Measurements from ENCODE around the gene GRAMD1B.

GRAMD1B gene

DNA sequence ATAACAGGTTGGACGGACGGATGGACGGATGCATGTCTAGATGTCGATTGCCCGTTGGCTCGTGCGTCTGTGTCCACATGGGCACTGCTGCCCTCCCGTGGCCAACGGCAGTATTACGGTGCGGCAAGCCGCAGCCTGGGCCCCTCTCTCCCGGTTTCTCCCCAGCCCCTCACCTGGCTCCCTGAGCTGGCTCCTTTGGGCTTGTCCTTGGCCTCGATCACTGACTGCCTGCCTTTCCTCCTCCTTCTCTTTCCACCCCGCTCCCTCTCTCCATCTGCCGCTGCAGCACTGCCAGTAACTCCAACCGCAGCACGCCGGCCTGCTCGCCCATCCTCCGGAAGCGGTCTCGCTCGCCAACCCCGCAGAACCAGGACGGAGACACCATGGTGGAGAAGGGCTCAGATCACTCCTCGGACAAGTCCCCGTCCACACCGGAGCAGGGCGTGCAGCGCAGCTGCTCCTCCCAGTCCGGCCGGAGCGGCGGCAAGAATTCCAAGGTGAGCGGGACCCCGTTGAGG lies 147.1 kb downstream of the GRAMD1B start:
- no peak for FAIRE-seq
- peak; percentile 85 for DNase-seq (ENCODE audit: insufficient read length, low spot score)
- TF ChIP-seq, protein P1, sequence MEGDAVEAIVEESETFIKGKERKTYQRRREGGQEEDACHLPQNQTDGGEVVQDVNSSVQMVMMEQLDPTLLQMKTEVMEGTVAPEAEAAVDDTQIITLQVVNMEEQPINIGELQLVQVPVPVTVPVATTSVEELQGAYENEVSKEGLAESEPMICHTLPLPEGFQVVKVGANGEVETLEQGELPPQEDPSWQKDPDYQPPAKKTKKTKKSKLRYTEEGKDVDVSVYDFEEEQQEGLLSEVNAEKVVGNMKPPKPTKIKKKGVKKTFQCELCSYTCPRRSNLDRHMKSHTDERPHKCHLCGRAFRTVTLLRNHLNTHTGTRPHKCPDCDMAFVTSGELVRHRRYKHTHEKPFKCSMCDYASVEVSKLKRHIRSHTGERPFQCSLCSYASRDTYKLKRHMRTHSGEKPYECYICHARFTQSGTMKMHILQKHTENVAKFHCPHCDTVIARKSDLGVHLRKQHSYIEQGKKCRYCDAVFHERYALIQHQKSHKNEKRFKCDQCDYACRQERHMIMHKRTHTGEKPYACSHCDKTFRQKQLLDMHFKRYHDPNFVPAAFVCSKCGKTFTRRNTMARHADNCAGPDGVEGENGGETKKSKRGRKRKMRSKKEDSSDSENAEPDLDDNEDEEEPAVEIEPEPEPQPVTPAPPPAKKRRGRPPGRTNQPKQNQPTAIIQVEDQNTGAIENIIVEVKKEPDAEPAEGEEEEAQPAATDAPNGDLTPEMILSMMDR (IDR thresholded peaks at IDR 0.05; ENCODE audit: insufficient read depth, missing control alignments), result peak; percentile 70

DNA sequence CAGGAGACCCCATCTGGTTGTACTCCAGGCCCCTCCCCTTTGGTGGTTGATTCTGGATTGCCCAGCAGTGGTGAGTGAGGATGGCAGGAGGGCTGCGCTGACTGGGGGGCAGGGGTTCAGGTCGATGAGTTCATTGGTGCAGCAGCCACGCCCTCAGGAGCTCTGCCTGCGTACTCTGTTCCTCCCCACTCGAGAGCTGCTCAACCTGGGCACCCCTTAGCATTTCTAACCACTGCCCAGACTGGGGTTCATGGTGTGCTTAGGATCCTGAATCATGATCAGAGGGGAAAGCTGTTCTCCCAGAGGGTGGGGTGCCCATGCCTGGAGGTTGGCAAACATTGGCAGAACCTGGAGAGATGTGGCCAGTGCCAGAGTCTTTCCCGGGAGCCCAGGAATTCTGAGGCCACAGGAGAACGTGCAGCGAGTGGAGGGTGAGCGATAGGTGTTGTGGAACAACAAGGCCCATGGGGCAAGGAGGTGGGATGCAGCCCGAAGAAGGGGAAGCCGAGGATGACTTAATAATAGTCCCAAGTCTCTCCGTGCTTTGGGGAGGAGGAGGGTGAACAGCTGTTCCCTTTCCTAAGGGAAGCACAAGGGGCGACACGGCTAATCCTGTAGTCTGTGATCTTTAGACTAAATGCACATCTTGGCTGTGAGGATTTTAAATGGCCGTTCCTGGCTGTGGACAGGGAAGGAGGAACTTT lies 148.9 kb downstream of the GRAMD1B start:
- TF ChIP-seq, protein P1 (IDR thresholded peaks at IDR 0.05; ENCODE audit: insufficient read depth, missing control alignments), result no peak
- FAIRE-seq (no peak), DNase-seq (ENCODE audit: insufficient read length, low spot score) (no peak)

DNA sequence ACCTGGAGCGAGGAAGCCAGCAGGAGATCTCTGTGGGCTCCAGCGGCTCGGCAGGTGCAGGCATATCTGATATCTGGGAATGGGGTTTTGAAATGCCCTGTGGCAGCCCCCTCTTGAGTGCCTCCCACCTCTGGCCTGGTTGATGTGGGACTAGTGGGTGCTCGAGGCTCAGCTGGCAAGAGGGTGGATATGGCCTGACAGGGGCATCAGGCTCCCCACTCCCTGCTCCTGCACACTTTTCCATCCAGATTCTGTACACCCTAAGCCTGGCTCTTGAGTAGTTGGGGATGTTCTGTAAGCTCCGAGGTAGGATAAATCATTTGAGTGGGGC lies 149.4 kb downstream of the GRAMD1B start:
- FAIRE-seq, result no peak
- TF ChIP-seq, protein P1 (IDR thresholded peaks at IDR 0.05; ENCODE audit: insufficient read depth, missing control alignments), result no peak

DNA sequence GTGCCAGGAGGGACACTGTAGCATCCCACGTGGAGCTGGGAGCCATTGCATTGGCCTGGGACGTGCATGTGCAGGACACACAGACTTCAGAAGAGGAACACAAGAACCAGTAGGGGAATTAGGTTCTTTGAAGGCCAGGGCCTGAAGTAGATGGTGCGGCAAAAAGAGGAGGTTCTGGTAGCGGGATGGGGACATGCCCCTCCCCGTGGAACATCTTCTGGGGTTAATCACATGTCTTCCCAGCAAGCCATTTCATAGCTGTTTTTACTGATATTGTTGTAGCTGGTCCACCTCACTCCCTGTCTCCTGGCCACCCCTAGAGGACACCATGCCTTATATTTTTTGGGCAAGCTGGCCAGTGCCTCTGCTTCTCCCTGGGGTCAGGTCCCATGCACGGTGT lies 150.1 kb downstream of the GRAMD1B start:
- DNase-seq (ENCODE audit: insufficient read length, low spot score), result no peak
- no peak for FAIRE-seq
- TF ChIP-seq, protein P1 (IDR thresholded peaks at IDR 0.05; ENCODE audit: insufficient read depth, missing control alignments), result no peak

More for the DNA sequence above, 149.4 kb downstream of the GRAMD1B start:
- no peak for DNase-seq (ENCODE audit: insufficient read length, low spot score)

GRCh38 chr11:123580557-123581275 lies 150.6 kb downstream of the GRAMD1B start:
- no peak for FAIRE-seq
- peak; percentile 72 for DNase-seq (ENCODE audit: insufficient read length, low spot score)
- TF ChIP-seq, protein P1 (IDR thresholded peaks at IDR 0.05; ENCODE audit: insufficient read depth, missing control alignments), result peak; percentile 53

GRCh38 chr11:123581651-123582399 lies 151.8 kb downstream of the GRAMD1B start:
- DNase-seq (ENCODE audit: insufficient read length, low spot score) (no peak), FAIRE-seq (no peak)
- TF ChIP-seq, protein P1 (IDR thresholded peaks at IDR 0.05; ENCODE audit: insufficient read depth, missing control alignments), result no peak

Measured in D721Med (cell line).